ENCODE data around the gene WWP2.
A peak's percentile ranks its signal among the peaks of the same experiment; 100 is the strongest.

WWP2 gene

DNA sequence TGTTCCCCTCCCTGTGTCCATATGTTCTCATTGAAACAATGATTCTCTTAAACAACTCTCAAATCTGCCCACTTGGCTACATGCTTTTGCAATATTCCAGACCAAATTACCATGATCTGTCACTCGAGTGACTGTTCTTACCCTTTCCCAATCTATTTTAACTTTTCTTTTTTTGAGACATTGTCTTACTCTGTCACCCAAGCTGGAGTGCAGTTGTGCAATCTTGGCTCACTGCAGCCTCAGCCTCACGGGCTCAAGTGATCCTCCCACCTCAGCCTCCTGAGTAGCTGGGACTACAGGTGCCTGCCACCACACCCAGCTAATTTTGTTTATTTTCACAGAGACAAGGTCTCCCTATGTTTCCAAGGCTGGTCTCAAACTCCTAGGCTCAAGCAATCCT, 130.2 kb downstream of the WWP2 start:
- Histone ChIP-seq H3K9me3 (ENCODE audit: control insufficient read depth in 5 of 5, low read length in 5 of 5) (no peaks in the 10 kb centered on the region), H3K27ac (ENCODE audit: low read depth, low read length) (no peak overlapping the region), H3K36me3 (ENCODE audit: control insufficient read depth in 5 of 5, insufficient read depth in 5 of 5, low read length in 5 of 5) (peaks cover 3 to 32% (median 16%) of the 10 kb centered on the region in 5 donors), H3K4me1 (ENCODE audit: control insufficient read depth in 5 of 5, insufficient read depth in 5 of 5, low read length in 5 of 5) (peaks cover 3 to 22% (median 15%) of the 10 kb centered on the region in 5 donors), H3K9ac (ENCODE audit: low read length in 5 of 5) (no peak overlapping the region), H3K27me3 (ENCODE audit: control insufficient read depth in 5 of 5, insufficient read depth in 4 of 5, low read length in 5 of 5) (no peaks in the 10 kb centered on the region), H3K4me3 (ENCODE audit: low read depth in 1 of 5, low read length in 5 of 5) (no peak overlapping the region)

DNA sequence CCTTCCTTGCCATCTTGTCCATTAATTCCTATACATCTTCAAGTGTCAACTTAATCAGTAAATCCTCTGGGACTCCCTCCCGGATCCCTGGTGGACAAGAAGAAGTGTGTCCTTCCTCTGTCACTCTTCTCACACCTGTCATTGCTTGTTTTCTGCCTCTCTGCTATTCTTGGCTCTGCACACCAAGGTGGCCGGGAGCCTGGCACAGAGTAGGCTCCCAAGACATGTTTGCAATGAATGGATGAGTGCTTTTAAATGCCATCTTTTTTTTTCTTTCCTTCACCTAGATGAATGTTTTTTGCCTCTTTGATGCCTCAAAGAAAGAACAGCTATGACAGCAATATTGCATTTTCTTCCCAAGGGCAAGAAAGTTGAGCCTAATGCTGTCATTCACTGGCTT, 131.0 kb downstream of the WWP2 start:
- Histone ChIP-seq H3K27me3 (ENCODE audit: control insufficient read depth in 5 of 5, insufficient read depth in 4 of 5, low read length in 5 of 5) (no peaks in the 10 kb centered on the region), H3K9me3 (ENCODE audit: control insufficient read depth in 5 of 5, low read length in 5 of 5) (no peaks in the 10 kb centered on the region), H3K27ac (ENCODE audit: low read depth, low read length) (no peak overlapping the region), H3K4me1 (ENCODE audit: control insufficient read depth in 5 of 5, insufficient read depth in 5 of 5, low read length in 5 of 5) (peaks cover 3 to 22% (median 15%) of the 10 kb centered on the region in 5 donors), H3K9ac (ENCODE audit: low read length in 5 of 5) (no peak overlapping the region), H3K36me3 (ENCODE audit: control insufficient read depth in 5 of 5, insufficient read depth in 5 of 5, low read length in 5 of 5) (peaks cover 3 to 28% (median 13%) of the 10 kb centered on the region in 5 donors), H3K4me3 (ENCODE audit: low read depth in 1 of 5, low read length in 5 of 5) (no peak overlapping the region)

DNA sequence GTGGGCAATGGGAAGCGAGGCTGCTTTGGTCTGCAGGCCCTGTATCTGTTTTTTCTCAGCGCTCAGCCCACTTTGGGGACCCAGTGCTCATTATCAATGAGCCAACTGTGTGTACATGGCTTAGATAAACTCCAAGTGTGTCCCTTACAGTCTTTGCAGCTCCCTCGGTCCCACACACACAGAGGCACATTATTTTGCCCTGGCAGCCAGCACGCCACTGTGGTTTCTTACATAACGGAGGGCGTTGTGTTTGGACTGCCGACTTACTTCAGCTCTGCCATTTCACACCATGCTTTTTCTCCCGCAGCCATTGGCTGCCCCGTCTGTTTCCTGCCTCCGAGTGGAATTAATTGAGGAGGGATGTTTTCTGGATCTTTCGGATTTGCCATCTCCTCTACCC, 132.5 kb downstream of the WWP2 start:
- no peak overlapping the region for H3K27ac ChIP-seq (ENCODE audit: low read depth, low read length)

DNA sequence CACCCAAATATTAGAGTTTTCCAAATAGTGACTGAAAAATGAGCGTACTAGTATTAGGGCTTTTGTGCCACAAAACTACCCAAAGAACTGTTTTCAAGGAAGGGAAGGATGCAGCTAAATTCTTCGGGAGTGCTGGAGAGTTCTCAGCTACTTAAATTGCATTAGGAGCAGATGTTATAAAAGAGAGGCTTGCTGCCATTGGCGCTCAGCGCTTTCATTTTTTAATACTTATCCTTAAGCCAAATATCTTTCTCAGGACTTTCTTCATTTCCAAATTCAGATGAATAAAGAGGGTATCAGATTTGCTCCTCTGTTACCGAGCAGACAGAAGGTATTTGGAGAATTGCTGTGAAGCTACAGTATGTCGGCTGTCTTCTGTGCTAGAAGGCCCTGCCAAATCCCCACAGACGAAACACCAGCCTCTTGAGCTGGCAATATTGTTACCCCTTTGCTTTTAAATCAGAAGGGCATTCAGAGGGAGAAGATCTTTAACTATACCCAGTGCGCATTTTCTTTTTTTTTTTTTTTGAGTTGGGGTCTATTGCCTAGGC, 141.8 kb downstream of the WWP2 start:
- peaks cover 3 to 16% (median 7%) of the 10 kb centered on the region in 5 donors for H3K36me3 ChIP-seq (ENCODE audit: control insufficient read depth in 5 of 5, insufficient read depth in 5 of 5, low read length in 5 of 5)
- H3K4me1 ChIP-seq (ENCODE audit: control insufficient read depth in 5 of 5, insufficient read depth in 5 of 5, low read length in 5 of 5), result peaks cover 4 to 24% (median 18%) of the 10 kb centered on the region in 5 donors
- peak overlapping the region in 2 of 5 donors; percentile 1 to 8 for H3K4me3 ChIP-seq (ENCODE audit: low read depth in 1 of 5, low read length in 5 of 5)
- no peaks in the 10 kb centered on the region for H3K27me3 ChIP-seq (ENCODE audit: control insufficient read depth in 5 of 5, insufficient read depth in 4 of 5, low read length in 5 of 5)
- peak overlapping the region in 1 of 5 donors; percentile 51 for H3K9ac ChIP-seq (ENCODE audit: low read length in 5 of 5)
- no peaks in the 10 kb centered on the region for H3K9me3 ChIP-seq (ENCODE audit: control insufficient read depth in 5 of 5, low read length in 5 of 5)
- peak overlapping the region; percentile 84 for H3K27ac ChIP-seq (ENCODE audit: low read depth, low read length)

More for the DNA sequence above, 132.5 kb downstream of the WWP2 start:
- Histone ChIP-seq H3K9me3 (ENCODE audit: control insufficient read depth in 5 of 5, low read length in 5 of 5) (no peaks in the 10 kb centered on the region), H3K9ac (ENCODE audit: low read length in 5 of 5) (no peak overlapping the region), H3K4me1 (ENCODE audit: control insufficient read depth in 5 of 5, insufficient read depth in 5 of 5, low read length in 5 of 5) (peaks cover 3 to 20% (median 13%) of the 10 kb centered on the region in 5 donors), H3K36me3 (ENCODE audit: control insufficient read depth in 5 of 5, insufficient read depth in 5 of 5, low read length in 5 of 5) (peaks cover 2 to 12% (median 3%) of the 10 kb centered on the region in 5 donors), H3K4me3 (ENCODE audit: low read depth in 1 of 5, low read length in 5 of 5) (no peak overlapping the region), H3K27me3 (ENCODE audit: control insufficient read depth in 5 of 5, insufficient read depth in 4 of 5, low read length in 5 of 5) (no peaks in the 10 kb centered on the region)

DNA sequence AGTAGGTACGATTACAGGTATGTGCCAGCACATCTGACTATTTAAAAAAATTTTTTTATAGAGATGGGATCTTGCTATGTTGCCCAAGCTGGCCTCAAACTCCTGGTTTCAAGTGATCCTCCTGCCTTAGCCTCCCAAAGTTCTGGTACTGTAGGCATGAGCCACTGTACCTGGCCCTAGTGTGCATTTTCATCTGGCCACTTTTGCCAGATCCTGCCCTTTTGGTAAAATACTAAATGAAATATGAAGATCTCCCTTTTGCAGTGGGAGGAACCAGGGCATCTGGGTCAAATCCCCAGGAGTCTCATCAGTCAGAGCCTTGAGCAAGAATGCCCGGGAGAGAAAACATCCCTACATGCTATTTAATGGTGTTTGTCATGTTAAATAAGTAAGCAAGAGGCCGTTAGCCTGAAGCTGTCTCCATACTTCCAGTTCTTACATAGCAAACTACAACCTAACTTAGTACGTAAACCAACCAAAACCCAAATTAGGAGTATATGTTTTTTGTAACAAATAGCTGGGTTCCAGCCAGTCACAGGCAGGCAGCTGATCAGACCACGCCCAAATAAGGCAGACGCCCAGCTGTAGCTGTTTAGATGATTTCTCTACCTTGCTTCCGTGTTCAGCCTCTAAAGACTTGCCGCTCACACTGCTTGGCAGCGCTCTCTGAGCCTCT, 142.5 kb downstream of the WWP2 start:
- Histone ChIP-seq H3K9me3 (ENCODE audit: control insufficient read depth in 5 of 5, low read length in 5 of 5) (no peaks in the 10 kb centered on the region), H3K27me3 (ENCODE audit: control insufficient read depth in 5 of 5, insufficient read depth in 4 of 5, low read length in 5 of 5) (no peaks in the 10 kb centered on the region), H3K9ac (ENCODE audit: low read length in 5 of 5) (no peak overlapping the region), H3K4me3 (ENCODE audit: low read depth in 1 of 5, low read length in 5 of 5) (peak overlapping the region in 1 of 5 donors; percentile 8), H3K36me3 (ENCODE audit: control insufficient read depth in 5 of 5, insufficient read depth in 5 of 5, low read length in 5 of 5) (peaks cover 3 to 23% (median 9%) of the 10 kb centered on the region in 5 donors), H3K27ac (ENCODE audit: low read depth, low read length) (peak overlapping the region; percentile 84), H3K4me1 (ENCODE audit: control insufficient read depth in 5 of 5, insufficient read depth in 5 of 5, low read length in 5 of 5) (peaks cover 4 to 31% (median 22%) of the 10 kb centered on the region in 5 donors)

DNA sequence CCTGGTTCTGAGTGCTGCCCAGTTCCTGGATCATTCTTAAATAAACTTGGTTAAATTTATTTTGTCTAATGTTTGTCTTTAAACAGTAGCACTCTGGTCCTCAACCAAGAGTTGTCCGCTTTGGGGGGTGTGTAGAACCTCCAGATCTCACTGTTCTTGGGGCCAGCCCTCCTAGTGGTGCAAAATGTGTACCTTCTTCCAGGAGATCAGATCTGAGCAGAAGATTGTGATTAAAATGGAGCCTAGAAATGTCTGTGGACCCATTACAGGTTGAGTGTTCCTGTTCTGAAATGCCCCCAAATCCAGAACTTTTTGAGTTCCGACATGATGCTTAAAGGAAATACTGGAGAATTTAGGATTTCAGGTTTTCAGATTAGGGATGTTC, 143.0 kb downstream of the WWP2 start:
- Histone ChIP-seq H3K9me3 (ENCODE audit: control insufficient read depth in 5 of 5, low read length in 5 of 5) (no peaks in the 10 kb centered on the region), H3K4me1 (ENCODE audit: control insufficient read depth in 5 of 5, insufficient read depth in 5 of 5, low read length in 5 of 5) (peaks cover 4 to 37% (median 22%) of the 10 kb centered on the region in 5 donors), H3K27ac (ENCODE audit: low read depth, low read length) (peak overlapping the region; percentile 84), H3K36me3 (ENCODE audit: control insufficient read depth in 5 of 5, insufficient read depth in 5 of 5, low read length in 5 of 5) (peaks cover 3 to 26% (median 9%) of the 10 kb centered on the region in 5 donors), H3K4me3 (ENCODE audit: low read depth in 1 of 5, low read length in 5 of 5) (no peak overlapping the region), H3K9ac (ENCODE audit: low read length in 5 of 5) (no peak overlapping the region), H3K27me3 (ENCODE audit: control insufficient read depth in 5 of 5, insufficient read depth in 4 of 5, low read length in 5 of 5) (no peaks in the 10 kb centered on the region)

DNA sequence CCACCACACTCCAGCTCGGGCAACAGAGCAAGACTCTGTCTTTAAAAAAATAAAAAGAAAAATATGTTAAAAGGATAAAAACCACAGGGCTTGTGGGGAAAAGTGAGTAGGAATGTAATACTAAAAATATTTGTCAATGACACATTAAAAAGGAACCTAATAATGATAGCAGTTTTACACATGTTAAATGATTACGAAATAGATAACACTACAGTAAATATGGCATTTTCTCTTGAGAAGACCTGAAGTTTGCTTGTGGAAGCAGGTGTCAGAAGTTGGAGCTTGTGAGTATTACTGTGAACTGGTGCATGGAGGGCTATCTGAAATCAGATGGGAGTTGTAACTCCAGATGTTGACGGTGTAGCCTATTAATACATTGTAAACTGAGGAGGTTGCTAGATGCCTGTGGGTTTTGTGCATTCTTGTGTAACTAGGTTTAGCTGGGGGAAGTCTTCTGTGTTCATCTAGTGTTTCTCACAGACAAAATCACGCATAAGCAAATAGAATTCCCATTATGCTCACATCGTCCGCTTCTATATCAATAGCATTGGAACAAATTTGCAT, 144.8 kb downstream of the WWP2 start:
- H3K27me3 ChIP-seq (ENCODE audit: control insufficient read depth in 5 of 5, insufficient read depth in 4 of 5, low read length in 5 of 5), result no peaks in the 10 kb centered on the region
- peaks cover 3 to 33% (median 14%) of the 10 kb centered on the region in 5 donors for H3K36me3 ChIP-seq (ENCODE audit: control insufficient read depth in 5 of 5, insufficient read depth in 5 of 5, low read length in 5 of 5)
- H3K27ac ChIP-seq (ENCODE audit: low read depth, low read length), result no peak overlapping the region
- H3K4me1 ChIP-seq (ENCODE audit: control insufficient read depth in 5 of 5, insufficient read depth in 5 of 5, low read length in 5 of 5), result peaks cover 4 to 43% (median 27%) of the 10 kb centered on the region in 5 donors
- H3K4me3 ChIP-seq (ENCODE audit: low read depth in 1 of 5, low read length in 5 of 5), result no peak overlapping the region
- no peaks in the 10 kb centered on the region for H3K9me3 ChIP-seq (ENCODE audit: control insufficient read depth in 5 of 5, low read length in 5 of 5)
- H3K9ac ChIP-seq (ENCODE audit: low read length in 5 of 5), result no peak overlapping the region

DNA sequence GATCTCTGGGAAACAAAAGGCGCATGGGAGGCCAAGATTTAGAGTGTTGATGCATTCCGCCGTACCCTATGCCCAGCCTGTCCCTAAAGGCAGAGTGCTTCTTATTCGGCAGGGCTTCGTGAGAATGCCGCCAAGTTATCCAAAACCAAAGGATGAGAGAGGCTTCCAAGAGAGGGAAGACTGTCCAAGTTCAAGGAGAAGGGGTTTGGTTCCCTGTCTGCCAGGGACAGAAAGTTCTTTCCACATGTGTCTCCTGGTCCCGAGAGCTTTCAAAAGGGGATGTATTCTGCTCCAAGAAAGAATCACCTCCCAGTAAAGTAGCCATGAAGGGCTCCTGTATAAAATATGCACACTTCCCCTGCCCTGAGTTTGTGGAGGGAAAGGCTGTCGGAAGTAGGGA, 146.9 kb downstream of the WWP2 start:
- Histone ChIP-seq H3K36me3 (ENCODE audit: control insufficient read depth in 5 of 5, insufficient read depth in 5 of 5, low read length in 5 of 5) (peaks cover 0 to 27% (median 10%) of the 10 kb centered on the region in 5 donors), H3K4me1 (ENCODE audit: control insufficient read depth in 5 of 5, insufficient read depth in 5 of 5, low read length in 5 of 5) (peaks cover 4 to 38% (median 25%) of the 10 kb centered on the region in 5 donors), H3K27me3 (ENCODE audit: control insufficient read depth in 5 of 5, insufficient read depth in 4 of 5, low read length in 5 of 5) (no peaks in the 10 kb centered on the region), H3K27ac (ENCODE audit: low read depth, low read length) (peak overlapping the region; percentile 51), H3K9me3 (ENCODE audit: control insufficient read depth in 5 of 5, low read length in 5 of 5) (no peaks in the 10 kb centered on the region), H3K4me3 (ENCODE audit: low read depth in 1 of 5, low read length in 5 of 5) (no peak overlapping the region), H3K9ac (ENCODE audit: low read length in 5 of 5) (no peak overlapping the region)

DNA sequence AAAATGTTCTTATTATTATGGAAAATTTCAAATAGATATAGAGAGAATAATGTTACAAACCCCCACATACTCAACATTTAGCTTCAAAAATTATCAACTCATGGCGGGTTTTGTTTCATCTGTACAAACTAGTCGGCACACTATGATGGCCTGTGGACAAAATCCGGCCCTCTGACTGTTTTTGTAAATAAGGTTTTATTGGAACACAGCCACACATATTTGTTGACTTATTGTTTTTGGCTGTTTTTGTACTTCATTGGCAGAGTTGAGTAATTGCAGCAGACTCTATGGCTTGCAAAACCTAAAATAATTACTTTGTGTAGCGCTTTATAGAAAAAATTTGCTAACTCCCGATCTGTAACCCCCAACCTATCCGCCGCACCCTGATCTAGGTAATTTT, 147.6 kb downstream of the WWP2 start:
- Histone ChIP-seq H3K27me3 (ENCODE audit: control insufficient read depth in 5 of 5, insufficient read depth in 4 of 5, low read length in 5 of 5) (no peaks in the 10 kb centered on the region), H3K4me1 (ENCODE audit: control insufficient read depth in 5 of 5, insufficient read depth in 5 of 5, low read length in 5 of 5) (peaks cover 2 to 31% (median 18%) of the 10 kb centered on the region in 5 donors), H3K9ac (ENCODE audit: low read length in 5 of 5) (no peak overlapping the region), H3K9me3 (ENCODE audit: control insufficient read depth in 5 of 5, low read length in 5 of 5) (no peaks in the 10 kb centered on the region), H3K4me3 (ENCODE audit: low read depth in 1 of 5, low read length in 5 of 5) (no peak overlapping the region), H3K36me3 (ENCODE audit: control insufficient read depth in 5 of 5, insufficient read depth in 5 of 5, low read length in 5 of 5) (peaks cover 0 to 27% (median 10%) of the 10 kb centered on the region in 5 donors), H3K27ac (ENCODE audit: low read depth, low read length) (peak overlapping the region; percentile 51)

DNA sequence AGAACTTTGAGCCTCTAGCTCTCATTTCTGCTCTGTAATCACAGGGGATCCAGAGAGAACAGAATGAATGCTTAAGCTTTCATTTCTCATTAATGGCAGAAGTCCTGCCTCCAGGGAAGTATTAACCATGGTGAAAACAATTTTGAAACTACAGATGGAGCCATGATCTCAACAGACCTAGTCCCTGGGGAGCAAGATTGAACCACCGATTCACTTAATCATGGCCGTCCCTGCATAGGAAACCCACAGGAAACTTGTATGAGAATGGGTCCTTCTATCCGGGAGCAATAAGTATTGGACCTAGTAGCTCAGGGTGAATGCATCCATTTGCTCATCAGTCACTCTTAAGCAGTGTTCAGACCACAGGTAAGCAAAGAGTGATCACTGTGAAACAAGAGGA, 148.8 kb downstream of the WWP2 start:
- Histone ChIP-seq H3K4me3 (ENCODE audit: low read depth in 1 of 5, low read length in 5 of 5) (no peak overlapping the region), H3K36me3 (ENCODE audit: control insufficient read depth in 5 of 5, insufficient read depth in 5 of 5, low read length in 5 of 5) (peaks cover 0 to 25% (median 10%) of the 10 kb centered on the region in 5 donors), H3K9ac (ENCODE audit: low read length in 5 of 5) (peak overlapping the region in 1 of 5 donors; percentile 30), H3K27me3 (ENCODE audit: control insufficient read depth in 5 of 5, insufficient read depth in 4 of 5, low read length in 5 of 5) (no peaks in the 10 kb centered on the region), H3K27ac (ENCODE audit: low read depth, low read length) (peak overlapping the region; percentile 58), H3K4me1 (ENCODE audit: control insufficient read depth in 5 of 5, insufficient read depth in 5 of 5, low read length in 5 of 5) (peaks cover 0 to 23% (median 13%) of the 10 kb centered on the region in 5 donors), H3K9me3 (ENCODE audit: control insufficient read depth in 5 of 5, low read length in 5 of 5) (no peaks in the 10 kb centered on the region)

All from subcutaneous abdominal adipose tissue (tissue), 5 donors.